Left ventricle myocardium inferior (tissue), 1 donor: ENCODE results near the gene BCAS3. TPM values are rescaled to one million over a fixed set of nuclear protein-coding genes. Genes with fewer than 3 reads are reported as not detected.

Source experiments
- DNase-seq: peaks from one replicate; pipeline ENCODE4 v3.0.0-alpha.2; 2020
- H3K27ac ChIP-seq: fragments of 200-600 bp; replicated peaks from 2 replicates; pipeline ENCODE4 v1.8.0; 2021
- H3K27me3 ChIP-seq: fragments of 200-600 bp; 2 replicates; pipeline ENCODE4 v1.8.0; 2021; ENCODE audit warnings: low read depth
- H3K36me3 ChIP-seq: fragments of 200-600 bp; 2 replicates; pipeline ENCODE4 v1.8.0; 2021
- H3K4me1 ChIP-seq: fragments of 200-600 bp; 2 replicates; pipeline ENCODE4 v1.8.0; 2021
- H3K4me3 ChIP-seq: fragments of 200-600 bp; 2 replicates; pipeline ENCODE4 v1.8.0; 2021; ENCODE audit warnings: mild to moderate bottlenecking, moderate library complexity
- H3K9me3 ChIP-seq: fragments of 200-600 bp; replicated peaks from 2 replicates; pipeline ENCODE4 v1.8.0; 2021
- CTCF ChIP-seq: fragments of 200-600 bp; IDR thresholded peaks from 2 replicates; pipeline ENCODE4 v1.8.0; 2021; ENCODE audit warnings: antibody characterized with exemption, mild to moderate bottlenecking, borderline replicate concordance
- intact Hi-C: fragments of 100-400 bp; cut with micrococcal nuclease; formaldehyde crosslinking; loops from one replicate; pipeline ENCODE4 v1.11.0; 2022
- total RNA-seq: library from RNA; stranded (reverse); fragmentation: NEBNext Ultra II Directional; extraction: Animal tissue kit (Norgen Biotek cat#: 25700); gene quantifications from one replicate; pipeline ENCODE4 v1.2.1, GENCODE V29; 2021
- donor health status: DM: no; HTN: yes; CAD: no; lungs with severe emphysema.

Gene BCAS3
- total RNA-seq, 1 donor from 2014 or later, result 16.5 TPM

GRCh38 chr17:61411261-61412142 lies 733.9 kb downstream of the BCAS3 start:
- H3K27me3 ChIP-seq, result peaks cover 34% of the 10 kb centered on the region
- no peak for DNase-seq
- TF ChIP-seq CTCF, result no peak
- H3K4me3 ChIP-seq, result peak overlapping the region; percentile 77
- H3K4me1 ChIP-seq, result peaks cover 74% of the 10 kb centered on the region
- H3K27ac ChIP-seq, result peak overlapping the region; percentile 93
- no peaks in the 10 kb centered on the region for H3K9me3 ChIP-seq
- no peaks in the 10 kb centered on the region for H3K36me3 ChIP-seq
- intact Hi-C loops, result loop anchor here (10.0 kb wide), 1 partner anchor 133 kb away; no protein-coding TSS in a partner anchor

GRCh38 chr17:61412143-61412859 lies 734.6 kb downstream of the BCAS3 start:
- DNase-seq, result peak; percentile 84
- H3K36me3 ChIP-seq, result no peaks in the 10 kb centered on the region
- intact Hi-C loops, result loop anchor here (10.0 kb wide), 1 partner anchor 132 kb away; no protein-coding TSS in a partner anchor
- H3K27ac ChIP-seq, result peak overlapping the region; percentile 93
- TF ChIP-seq CTCF, result peak; percentile 100
- no peaks in the 10 kb centered on the region for H3K9me3 ChIP-seq
- peaks cover 27% of the 10 kb centered on the region for H3K27me3 ChIP-seq
- H3K4me3 ChIP-seq, result peak overlapping the region; percentile 77
- H3K4me1 ChIP-seq, result peaks cover 82% of the 10 kb centered on the region

- Histone ChIP-seq H3K27ac (peak overlapping the region; percentile 93), H3K4me1 (peaks cover 82% of the 10 kb centered on the region), H3K36me3 (no peaks in the 10 kb centered on the region), H3K9me3 (no peaks in the 10 kb centered on the region), H3K4me3 (peak overlapping the region; percentile 77), H3K27me3 (peaks cover 20% of the 10 kb centered on the region)
- no peak for TF ChIP-seq CTCF
- intact Hi-C loops, result loop anchor here (10.0 kb wide), 1 partner anchor 132 kb away; no protein-coding TSS in a partner anchor
- DNase-seq, result no peak
Observed at GRCh38 chr17:61412860-61413660, 735.4 kb downstream of the BCAS3 start.

- peaks cover 77% of the 10 kb centered on the region for H3K4me1 ChIP-seq
- TF ChIP-seq CTCF, result no peak
- intact Hi-C loops, result loop anchor here (10.0 kb wide), 1 partner anchor 131 kb away; no protein-coding TSS in a partner anchor
Observed at GRCh38 chr17:61413661-61414126, 736.0 kb downstream of the BCAS3 start.

More at GRCh38 chr17:61413661-61414126, 736.0 kb downstream of the BCAS3 start:
- peaks cover 13% of the 10 kb centered on the region for H3K27me3 ChIP-seq
- no peak for DNase-seq
- no peaks in the 10 kb centered on the region for H3K36me3 ChIP-seq
- peak overlapping the region; percentile 77 for H3K4me3 ChIP-seq
- peak overlapping the region; percentile 93 for H3K27ac ChIP-seq
- no peaks in the 10 kb centered on the region for H3K9me3 ChIP-seq
